ENCODE data around the gene MED10. TPM values are rescaled to one million over a fixed set of nuclear protein-coding genes. Genes with fewer than 3 reads are reported as not detected.

MED10 gene
- total and polyA plus RNA-seq, 9 of the 15 experiments (the other 6 are each of a cell fraction or from before 2014, with no cell fraction given), result 23.8 to 83.4 (median 58.8) TPM

GRCh38 chr5:6396043-6396442, 17.7 kb upstream of the MED10 start:
- Histone ChIP-seq H3K9me3 (replicated peaks; ENCODE audit: control insufficient read depth, insufficient read depth, low read depth, low read length) (no peaks in the 10 kb centered on the region; the same call in 1 of the 2 replicates), H3K9me1 (ENCODE audit: control insufficient read depth, insufficient read depth, low read length) (no peaks in the 10 kb centered on the region), H3K27me3 (ENCODE audit: control insufficient read depth in 2 of 2, insufficient read depth in 2 of 2, low read length in 2 of 2) (peaks cover 66 to 81% of the 10 kb centered on the region in 2 experiments), H3K9ac (ENCODE audit: insufficient read depth in 1 of 2, low read depth in 2 of 2, low read length in 2 of 2) (no peak overlapping the region), H3K4me3 (no peak overlapping the region), H3K27ac (ENCODE audit: extremely low read depth, low read depth, low read length) (no peak overlapping the region), H2AFZ (ENCODE audit: low read depth, low read length) (no peak overlapping the region), H3K36me3 (ENCODE audit: control insufficient read depth, insufficient read depth, low read length) (no peaks in the 10 kb centered on the region), H3K4me1 (replicated peaks in 1 of 2; ENCODE audit: control insufficient read depth in 2 of 2, insufficient read depth in 2 of 2, low read length in 2 of 2) (no peaks in the 10 kb centered on the region; a peak in 2 of 5 replicates), H4K20me1 (replicated peaks; ENCODE audit: control insufficient read depth, insufficient read depth, low read length) (0 out of 2 replicates have a peak, but pooled peaks cover 2% of the 10 kb centered on the region), H3K4me2 (ENCODE audit: insufficient read depth, low read length) (no peak overlapping the region), H3K79me2 (ENCODE audit: control insufficient read depth, insufficient read depth, low read length) (no peaks in the 10 kb centered on the region)
- FAIRE-seq (no peak), ATAC-seq (no peak), DNase-seq (ENCODE audit: extremely low read depth in 1 of 4, low spot score in 3 of 4) (no peak)
- BruUV-seq (replicated peaks), result no TSS peak
- TF ChIP-seq ZNF318 (IDR thresholded peaks at IDR 0.05; ENCODE audit: borderline replicate concordance in 1 of 2, low read depth in 1 of 2) (no peak), ZBTB5 (IDR thresholded peaks at IDR 0.05) (no peak), ZNF444 (CRISPR knock-in tag; IDR thresholded peaks at IDR 0.05) (no peak), GATAD2B (IDR thresholded peaks at IDR 0.05; ENCODE audit: borderline replicate concordance) (no peak), SIRT6 (IDR thresholded peaks at IDR 0.05; ENCODE audit: low read depth, low read length) (no peak), GATAD2A (IDR thresholded peaks at IDR 0.05) (no peak), ZNF780A (CRISPR knock-in tag; IDR thresholded peaks at IDR 0.05) (no peak), MIER1 (IDR thresholded peaks at IDR 0.05; ENCODE audit: low read depth) (no peak), EP400 (IDR thresholded peaks at IDR 0.05) (no peak), DIDO1 (tag; IDR thresholded peaks at IDR 0.05; ENCODE audit: low read depth) (no peak)
- WGBS (ENCODE audit: insufficient coverage, low coverage, missing lambda C conversion rate), result 0% methylated on average over 8 of the region's 8 CpGs
- ChIA-PET POLR2A (no interaction called here), CTCF (ENCODE audit: low intra/inter-chr PET ratio) (no interaction called here)
- intact Hi-C loops (cut with micrococcal nuclease) (no loop called here), in situ Hi-C loops (cut with MboI) (no loop called here)

Measured in K562 (cell line).